22Rv1 (cell line): ENCODE data around the gene KLK3.

Experiments
- H3K27ac ChIP-seq: fragments of 450-650 bp; 2 replicates; pipeline ENCODE4 v1.5.1; 2017
- CTCF ChIP-seq: fragments of 450-650 bp; IDR thresholded peaks from 2 replicates; pipeline ENCODE4 v1.5.1; 2017; ENCODE audit warnings: mild to moderate bottlenecking
- ZFX ChIP-seq: fragments of 450-650 bp; IDR thresholded peaks from 2 replicates; pipeline ENCODE4 v1.6.1; 2017; ENCODE audit warnings: antibody characterized with exemption, borderline replicate concordance

Gene KLK3

GRCh38 chr19:50899569-50899968, 44.9 kb downstream of the KLK3 start:
- H3K27ac ChIP-seq = peak overlapping the region; percentile 99
- TF ChIP-seq ZFX (no peak), CTCF (no peak)

- H3K27ac ChIP-seq = peak overlapping the region; percentile 99
- no peak for TF ChIP-seq ZFX
- no peak for TF ChIP-seq CTCF
These were observed 47.9 kb downstream of the KLK3 start for GRCh38 chr19:50902640-50903039.

- H3K27ac ChIP-seq = peak overlapping the region; percentile 99
- TF ChIP-seq ZFX (no peak), CTCF (peak; percentile 73)
These were observed 51.5 kb downstream of the KLK3 start for GRCh38 chr19:50906217-50906616.

- peak overlapping the region; percentile 88 for H3K27ac ChIP-seq
- no peak for TF ChIP-seq ZFX
These were observed 53.6 kb downstream of the KLK3 start for GRCh38 chr19:50908336-50908735.

- TF ChIP-seq CTCF = no peak
- no peak for TF ChIP-seq ZFX
These were observed 54.7 kb downstream of the KLK3 start for GRCh38 chr19:50909240-50910070.

More at GRCh38 chr19:50909240-50910070, 54.7 kb downstream of the KLK3 start:
- H3K27ac ChIP-seq = peak overlapping the region; percentile 88
